Endometrial microvascular endothelial cells (primary cell): ENCODE measurements around the gene KLHL42. TPM values are rescaled to one million over a fixed set of nuclear protein-coding genes. Genes with fewer than 3 reads are reported as not detected.
"Not testable (repeated sequence)": the region's sequence is repeated elsewhere in the genome, so short reads cannot be mapped to it uniquely, and the experiment has no call there.

Source experiments
- in situ Hi-C: cut with HindIII; loops from 2 replicates; pipeline ENCODE4 v1.10.0; 2017; ENCODE audit warnings: low sequenced_read_pairs, low pct_unique_long_range_greater_than_20kb; ENCODE audit errors: inconsistent ontology term
- total RNA-seq: library from RNA; depleted of rRNA; stranded (reverse); fragments of >200 nt; gene quantifications from one replicate; pipeline ENCODE4 v1.2.3, GENCODE V29; 2015; ENCODE audit errors: inconsistent ontology term

Gene KLHL42
- total RNA-seq, 1 donor from 2014 or later = 36.9 TPM

DNA sequence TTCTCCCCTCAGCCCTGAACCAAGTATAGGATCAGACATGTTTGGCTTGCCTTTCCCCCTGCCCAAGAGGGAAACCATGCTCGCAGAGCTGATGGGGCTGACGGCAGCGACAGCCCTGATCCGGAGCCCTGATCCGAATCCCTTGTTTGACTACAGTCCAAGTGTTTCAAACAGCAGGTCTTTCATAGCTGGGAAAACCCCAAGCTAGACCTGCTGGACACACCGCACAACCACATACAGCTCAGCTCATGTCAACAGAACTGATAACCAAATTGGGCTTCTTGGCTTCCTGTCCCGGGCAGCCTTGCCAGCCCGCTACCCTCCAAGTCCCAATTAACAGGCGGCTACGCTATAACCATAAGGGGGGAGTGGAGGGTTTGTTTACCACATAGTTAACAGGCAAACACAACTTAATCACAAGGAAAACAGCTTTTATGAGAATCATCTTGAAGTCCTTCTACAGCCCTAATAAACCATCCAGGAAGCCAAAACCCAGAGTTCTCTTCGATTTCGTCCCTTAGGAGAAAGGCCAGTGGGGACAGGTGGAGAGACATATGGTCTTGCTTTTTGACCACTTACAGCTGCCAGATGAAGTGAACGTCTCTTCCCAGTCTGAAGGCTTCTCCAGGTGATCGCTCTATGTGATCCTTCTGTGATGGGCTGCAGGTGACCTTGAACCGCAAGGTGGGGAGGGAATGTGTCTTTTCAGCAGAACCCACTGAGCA lies 64.5 kb downstream of the KLHL42 start:
- in situ Hi-C loops = no loop called here

DNA sequence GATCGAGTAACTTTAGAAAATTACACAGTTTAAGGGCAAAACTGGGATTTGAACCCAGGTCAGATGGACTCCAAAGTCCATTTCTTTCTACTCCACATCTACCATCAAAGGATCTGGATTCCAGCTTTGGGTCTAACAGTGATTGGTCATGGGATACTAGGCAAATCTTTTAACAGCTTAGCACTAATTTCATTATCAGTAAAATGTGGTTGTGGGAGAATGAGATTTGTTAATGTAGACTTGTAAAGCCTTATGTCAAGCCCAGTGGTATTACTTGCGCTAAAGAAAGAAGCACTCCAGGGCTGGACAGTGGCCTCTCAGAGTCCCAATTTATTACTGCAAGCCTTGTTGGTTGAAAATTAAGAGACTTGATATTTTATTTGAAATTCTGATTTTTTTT lies 65.2 kb downstream of the KLHL42 start:
- in situ Hi-C loops = no loop called here

GRCh38 chr12:27845706-27846105 lies 65.7 kb downstream of the KLHL42 start:
- in situ Hi-C loops = not testable (repeated sequence)

DNA sequence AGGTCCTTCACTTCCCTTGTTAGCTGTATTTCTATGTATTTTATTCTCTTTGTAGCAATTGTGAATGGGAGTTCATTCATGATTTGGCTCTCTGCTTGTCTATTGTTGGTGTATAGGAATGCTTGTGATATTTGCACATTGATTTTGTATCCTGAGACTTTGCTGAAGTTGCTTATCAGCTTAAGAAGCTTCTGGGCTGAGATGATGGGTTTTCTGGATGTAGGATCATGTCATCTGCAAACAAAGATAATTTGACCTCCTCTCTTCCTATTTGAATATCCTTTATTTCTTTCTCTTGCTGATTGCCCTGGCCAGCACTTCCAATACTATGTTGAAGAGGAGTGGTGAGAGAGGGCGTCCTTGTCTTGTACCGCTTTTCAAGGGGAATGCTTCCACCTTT lies 67.3 kb downstream of the KLHL42 start:
- in situ Hi-C loops = not testable (repeated sequence)

- in situ Hi-C loops = no loop called here
These were observed 71.3 kb downstream of the KLHL42 start for GRCh38 chr12:27851311-27851710.

- in situ Hi-C loops = no loop called here
These were observed 72.1 kb downstream of the KLHL42 start for GRCh38 chr12:27852117-27852516.

Other genes with a start within 250 kb of the KLHL42 start
- 1.7 TPM for gene REP15, start 83.8 kb upstream of the KLHL42 start, total RNA-seq
- gene MRPS35, start 69.4 kb upstream of the KLHL42 start, total RNA-seq = 55.3 TPM
- gene MANSC4, start within 50 bp of the KLHL42 start, total RNA-seq = not detected
- gene PTHLH, start 192.5 kb downstream of the KLHL42 start, total RNA-seq = 0.65 TPM